Neural progenitor cell (in vitro differentiated cells): ENCODE data around the gene RAN.
"Not testable (repeated sequence)": the region's sequence is repeated elsewhere in the genome, so short reads cannot be mapped to it uniquely, and the experiment has no call there.

Source experiments
- EZH2phosphoT487 ChIP-seq: fragments of 200-600 bp; sonication (generic); IDR thresholded peaks from 2 replicates; pipeline ENCODE4 v1.6.1; 2017; ENCODE audit warnings: antibody characterized with exemption
- TF ChIP-seq, protein P1 (sequence below): fragments of 200-600 bp; sonication (generic); IDR thresholded peaks from 2 replicates; pipeline ENCODE4 v1.5.1; 2017; ENCODE audit warnings: antibody characterized with exemption, mild to moderate bottlenecking

DNA sequence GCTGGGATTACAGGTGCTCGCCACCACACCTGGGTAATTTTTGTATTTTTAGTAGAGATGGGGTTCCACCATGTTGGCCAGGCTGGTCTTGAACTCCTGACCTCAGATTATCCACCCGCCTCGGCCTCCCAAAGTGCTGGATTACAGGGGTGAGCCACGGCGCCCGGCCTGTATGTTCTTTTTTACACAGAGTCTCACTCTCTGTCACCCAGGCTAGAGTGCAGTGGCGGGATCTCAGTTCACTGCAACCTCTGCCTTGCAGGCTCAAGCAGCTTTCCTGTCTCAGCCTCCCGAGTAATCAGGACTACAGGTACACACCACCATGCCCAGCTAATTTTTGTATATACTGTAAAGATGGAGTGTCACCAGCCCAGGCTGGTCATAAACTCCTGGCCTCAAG, 9.1 kb upstream of the RAN start:
- TF ChIP-seq, protein P1, sequence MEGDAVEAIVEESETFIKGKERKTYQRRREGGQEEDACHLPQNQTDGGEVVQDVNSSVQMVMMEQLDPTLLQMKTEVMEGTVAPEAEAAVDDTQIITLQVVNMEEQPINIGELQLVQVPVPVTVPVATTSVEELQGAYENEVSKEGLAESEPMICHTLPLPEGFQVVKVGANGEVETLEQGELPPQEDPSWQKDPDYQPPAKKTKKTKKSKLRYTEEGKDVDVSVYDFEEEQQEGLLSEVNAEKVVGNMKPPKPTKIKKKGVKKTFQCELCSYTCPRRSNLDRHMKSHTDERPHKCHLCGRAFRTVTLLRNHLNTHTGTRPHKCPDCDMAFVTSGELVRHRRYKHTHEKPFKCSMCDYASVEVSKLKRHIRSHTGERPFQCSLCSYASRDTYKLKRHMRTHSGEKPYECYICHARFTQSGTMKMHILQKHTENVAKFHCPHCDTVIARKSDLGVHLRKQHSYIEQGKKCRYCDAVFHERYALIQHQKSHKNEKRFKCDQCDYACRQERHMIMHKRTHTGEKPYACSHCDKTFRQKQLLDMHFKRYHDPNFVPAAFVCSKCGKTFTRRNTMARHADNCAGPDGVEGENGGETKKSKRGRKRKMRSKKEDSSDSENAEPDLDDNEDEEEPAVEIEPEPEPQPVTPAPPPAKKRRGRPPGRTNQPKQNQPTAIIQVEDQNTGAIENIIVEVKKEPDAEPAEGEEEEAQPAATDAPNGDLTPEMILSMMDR: not testable (repeated sequence)
- TF ChIP-seq EZH2phosphoT487: not testable (repeated sequence)
